Keratinocyte (primary cell): ENCODE results near the gene PIP.
"Not testable (repeated sequence)": the region's sequence is repeated elsewhere in the genome, so short reads cannot be mapped to it uniquely, and the experiment has no call there.

Experiments used
- EZH2 ChIP-seq: IDR thresholded peaks from one replicate; pipeline ENCODE4 v1.6.1; 2012; ENCODE audit warnings: inconsistent platforms, mild to moderate bottlenecking, low read length, moderate library complexity
- TF ChIP-seq, protein P1 (sequence below), 3 experiments: IDR thresholded peaks in 1 of 3; conservative IDR thresholded peaks in 1 of 3; optimal IDR thresholded peaks in 1 of 3; 2 replicates in 2 of 3; 3 replicates in 1 of 3; pipeline versions ENCODE3 to v1.5.1; 2011; ENCODE audit warnings: low read length in 3 of 3, mild to moderate bottlenecking in 3 of 3, moderate library complexity in 2 of 3, control low read depth in 1 of 3, inconsistent platforms in 1 of 3; ENCODE audit not compliant: insufficient read depth in 2 of 3; ENCODE audit errors: extremely low read depth in 1 of 3

DNA sequence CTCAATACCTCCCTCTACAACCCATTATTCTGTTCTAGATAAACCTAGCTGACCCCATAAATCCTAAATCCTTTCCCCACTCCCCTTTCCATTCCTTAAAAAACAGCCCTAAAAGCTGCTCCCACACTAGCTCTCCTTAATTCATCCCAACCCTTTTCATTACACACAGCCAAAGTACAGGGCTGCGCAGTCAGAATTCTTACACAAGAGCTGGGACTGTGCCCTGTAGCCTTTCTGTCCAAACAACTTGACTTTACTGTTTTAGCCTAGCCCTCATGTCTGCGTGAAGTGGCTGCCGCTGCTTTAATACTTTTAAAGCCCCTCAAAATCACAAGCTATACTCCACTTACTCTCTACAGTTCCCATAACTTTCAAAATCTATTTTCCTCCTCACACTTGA is 23.9 kb upstream of the PIP start:
- TF ChIP-seq, protein P1, sequence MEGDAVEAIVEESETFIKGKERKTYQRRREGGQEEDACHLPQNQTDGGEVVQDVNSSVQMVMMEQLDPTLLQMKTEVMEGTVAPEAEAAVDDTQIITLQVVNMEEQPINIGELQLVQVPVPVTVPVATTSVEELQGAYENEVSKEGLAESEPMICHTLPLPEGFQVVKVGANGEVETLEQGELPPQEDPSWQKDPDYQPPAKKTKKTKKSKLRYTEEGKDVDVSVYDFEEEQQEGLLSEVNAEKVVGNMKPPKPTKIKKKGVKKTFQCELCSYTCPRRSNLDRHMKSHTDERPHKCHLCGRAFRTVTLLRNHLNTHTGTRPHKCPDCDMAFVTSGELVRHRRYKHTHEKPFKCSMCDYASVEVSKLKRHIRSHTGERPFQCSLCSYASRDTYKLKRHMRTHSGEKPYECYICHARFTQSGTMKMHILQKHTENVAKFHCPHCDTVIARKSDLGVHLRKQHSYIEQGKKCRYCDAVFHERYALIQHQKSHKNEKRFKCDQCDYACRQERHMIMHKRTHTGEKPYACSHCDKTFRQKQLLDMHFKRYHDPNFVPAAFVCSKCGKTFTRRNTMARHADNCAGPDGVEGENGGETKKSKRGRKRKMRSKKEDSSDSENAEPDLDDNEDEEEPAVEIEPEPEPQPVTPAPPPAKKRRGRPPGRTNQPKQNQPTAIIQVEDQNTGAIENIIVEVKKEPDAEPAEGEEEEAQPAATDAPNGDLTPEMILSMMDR (optimal IDR thresholded peaks at IDR 0.05 in 1 of 3, IDR thresholded peaks at IDR 0.05 in 1 of 3, conservative IDR thresholded peaks at IDR 0.05 in 1 of 3; ENCODE audit: extremely low read depth in 1 of 3, insufficient read depth in 2 of 3, low read length in 3 of 3), result not testable (repeated sequence)
- TF ChIP-seq EZH2, result not testable (repeated sequence)
